AG04450 (cell line): Measurements from ENCODE around the gene C2CD5. TPM values are rescaled to one million over a fixed set of nuclear protein-coding genes. Genes with fewer than 3 reads are reported as not detected.
"Not testable (repeated sequence)": the region's sequence is repeated elsewhere in the genome, so short reads cannot be mapped to it uniquely, and the experiment has no call there.

ENCODE experiments used
- CTCF ChIA-PET: fragments of 300-600, 350-600 bp; formaldehyde crosslinking; extraction: SDS; loops from one replicate; lab custom pipeline; 2022; ENCODE audit warnings: antibody characterized with exemption, inconsistent platforms; lab: Charles Lee
- POLR2A ChIA-PET: fragments of 350-600 bp; formaldehyde crosslinking; extraction: SDS; loops from one replicate; lab custom pipeline; 2021; ENCODE audit warnings: antibody characterized with exemption, inconsistent platforms; lab: Yijun Ruan, JAX
- DNase-seq: peaks from one replicate; pipeline ENCODE4 v3.0.0-alpha.2; 2011; ENCODE audit warnings: low read depth, low spot score
- H3K27ac ChIP-seq: one replicate; pipeline ENCODE4 v1.5.1; 2012; ENCODE audit warnings: low read depth, low read length, control low read depth
- H3K27me3 ChIP-seq: one replicate; pipeline ENCODE4 v1.6.0; 2012; ENCODE audit warnings: low read length; ENCODE audit not compliant: control insufficient read depth, insufficient read depth
- H3K4me3 ChIP-seq: 2 replicates; pipeline ENCODE4 v1.5.1; 2011; ENCODE audit warnings: mild to moderate bottlenecking, low read depth, low read length, control low read depth
- H3K9me3 ChIP-seq: 2 replicates; pipeline ENCODE4 v1.5.1; 2012; ENCODE audit warnings: low read length; ENCODE audit not compliant: control insufficient read depth, insufficient read depth
- polyA plus RNA-seq: library from polyadenylated mRNA; depleted of rRNA; stranded (reverse); fragments of >200 nt; gene quantifications from 2 replicates; pipeline ENCODE4 v1.2.3, GENCODE V29; 2011
- TF ChIP-seq, protein P1 (sequence below): IDR thresholded peaks from 2 replicates; pipeline ENCODE4 v1.5.1; 2011; ENCODE audit warnings: low read depth, low read length, control low read depth, inconsistent platforms

C2CD5 gene
- polyA plus RNA-seq, 1 experiment = 38.3 TPM

DNA sequence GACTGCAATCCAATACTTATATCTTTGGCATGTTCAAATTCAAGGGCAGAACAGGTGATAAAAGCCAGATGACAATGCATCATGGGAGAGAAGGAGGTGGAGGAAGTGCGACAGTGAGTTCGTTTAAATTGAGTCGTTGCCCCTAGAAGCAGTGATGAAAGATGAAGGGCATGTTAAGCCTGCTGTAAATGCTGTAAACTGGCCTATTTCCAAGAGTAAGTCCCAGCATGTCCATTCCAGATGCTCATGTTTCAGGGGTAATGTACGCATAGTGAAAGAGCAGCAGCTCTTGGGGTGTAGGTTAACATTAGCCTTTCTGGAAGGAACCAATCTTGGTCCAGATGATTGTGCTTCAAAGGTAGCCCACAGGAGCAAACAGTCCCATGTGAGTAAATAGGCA, 97.1 kb downstream of the C2CD5 start:
- POLR2A ChIA-PET = no interaction called here
- H3K9me3 ChIP-seq = no peaks in the 10 kb centered on the region
- CTCF ChIA-PET = interaction anchor here (3.3 to 8.6 kb wide), 2 partner anchors 13 to 364 kb away, joined by 19 to 84 read pairs; no protein-coding TSS in a partner anchor
- no peak overlapping the region for H3K27ac ChIP-seq
- no peak for DNase-seq
- H3K27me3 ChIP-seq = no peaks in the 10 kb centered on the region
- TF ChIP-seq, protein P1, sequence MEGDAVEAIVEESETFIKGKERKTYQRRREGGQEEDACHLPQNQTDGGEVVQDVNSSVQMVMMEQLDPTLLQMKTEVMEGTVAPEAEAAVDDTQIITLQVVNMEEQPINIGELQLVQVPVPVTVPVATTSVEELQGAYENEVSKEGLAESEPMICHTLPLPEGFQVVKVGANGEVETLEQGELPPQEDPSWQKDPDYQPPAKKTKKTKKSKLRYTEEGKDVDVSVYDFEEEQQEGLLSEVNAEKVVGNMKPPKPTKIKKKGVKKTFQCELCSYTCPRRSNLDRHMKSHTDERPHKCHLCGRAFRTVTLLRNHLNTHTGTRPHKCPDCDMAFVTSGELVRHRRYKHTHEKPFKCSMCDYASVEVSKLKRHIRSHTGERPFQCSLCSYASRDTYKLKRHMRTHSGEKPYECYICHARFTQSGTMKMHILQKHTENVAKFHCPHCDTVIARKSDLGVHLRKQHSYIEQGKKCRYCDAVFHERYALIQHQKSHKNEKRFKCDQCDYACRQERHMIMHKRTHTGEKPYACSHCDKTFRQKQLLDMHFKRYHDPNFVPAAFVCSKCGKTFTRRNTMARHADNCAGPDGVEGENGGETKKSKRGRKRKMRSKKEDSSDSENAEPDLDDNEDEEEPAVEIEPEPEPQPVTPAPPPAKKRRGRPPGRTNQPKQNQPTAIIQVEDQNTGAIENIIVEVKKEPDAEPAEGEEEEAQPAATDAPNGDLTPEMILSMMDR = no peak
- H3K4me3 ChIP-seq = no peak overlapping the region

DNA sequence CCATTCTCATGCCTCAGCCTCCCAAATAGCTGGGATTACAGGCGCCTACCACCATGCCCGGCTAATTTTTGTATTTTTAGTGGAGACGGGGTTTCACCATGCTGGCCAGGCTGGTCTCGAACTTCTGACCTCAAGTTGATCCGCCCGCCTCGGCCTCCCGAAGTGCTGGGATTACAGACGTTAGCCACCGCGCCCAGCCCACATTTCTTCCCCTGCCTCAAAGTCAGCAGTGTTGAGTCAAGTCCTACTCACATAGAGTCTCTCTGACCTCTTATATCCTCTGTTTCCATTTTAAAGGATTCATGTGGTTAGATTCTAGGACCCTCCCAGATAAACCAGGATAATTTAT, 100.1 kb downstream of the C2CD5 start:
- H3K9me3 ChIP-seq, DNase-seq, H3K4me3 ChIP-seq, H3K27me3 ChIP-seq, POLR2A ChIA-PET, H3K27ac ChIP-seq: not testable (repeated sequence)
- CTCF ChIA-PET = interaction anchor here (1.1 to 2.9 kb wide), 7 partner anchors 8 to 746 kb away, joined by 3 to 47 read pairs (median 7); no protein-coding TSS in a partner anchor

DNA sequence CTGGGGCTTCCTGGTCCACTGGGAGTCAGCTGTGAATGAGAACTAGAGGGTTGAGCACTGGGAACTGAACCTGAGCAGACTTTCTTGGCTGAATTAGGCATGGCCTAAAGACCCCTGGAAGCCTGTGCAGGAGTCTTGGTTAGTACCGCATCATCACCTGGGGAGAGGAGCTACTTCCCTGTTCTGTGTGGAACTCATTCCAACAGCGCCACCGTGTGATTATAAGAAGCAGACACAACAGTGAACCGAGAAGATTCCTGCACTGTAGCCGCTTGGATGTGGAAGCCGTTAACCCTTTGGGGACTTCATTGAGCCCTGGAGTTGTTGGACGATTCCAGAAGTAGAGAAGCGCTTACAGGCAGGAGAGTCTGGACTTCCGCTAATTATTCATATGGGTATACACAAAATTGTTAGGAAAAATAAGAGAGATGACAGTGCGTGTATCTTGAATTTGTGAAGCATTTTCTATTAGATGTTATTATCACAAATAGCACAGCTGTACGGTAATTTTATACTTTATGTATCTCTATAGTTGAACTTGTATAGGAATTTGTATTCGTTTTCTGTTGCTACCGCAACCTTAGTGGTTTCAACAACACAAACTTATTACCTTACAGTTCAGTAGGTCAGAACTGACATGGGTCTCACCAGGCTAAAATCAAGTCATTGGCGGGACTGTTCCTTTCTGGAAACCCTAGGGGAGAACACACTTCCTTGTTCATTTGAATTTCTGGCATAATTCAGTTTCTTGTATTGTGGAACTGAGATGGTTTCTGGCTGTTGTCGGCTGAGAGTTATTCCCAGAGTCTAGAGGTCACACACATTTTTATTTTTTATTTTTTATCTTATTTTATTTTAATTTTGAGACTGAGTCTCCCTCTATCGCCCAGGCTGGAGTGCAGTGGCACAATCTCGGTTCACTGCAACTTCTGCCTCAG, 100.7 kb downstream of the C2CD5 start:
- Histone ChIP-seq H3K27me3 (peaks cover 5% of the 10 kb centered on the region), H3K4me3 (no peak overlapping the region), H3K27ac (no peak overlapping the region), H3K9me3 (no peaks in the 10 kb centered on the region)
- TF ChIP-seq, protein P1 = peak; percentile 82
- peak; percentile 36 for DNase-seq
- CTCF ChIA-PET = interaction anchor here (0.5 to 2.9 kb wide), 27 partner anchors 9 to 746 kb away, joined by 3 to 47 read pairs (median 4); no protein-coding TSS in a partner anchor
- POLR2A ChIA-PET = no interaction called here

DNA sequence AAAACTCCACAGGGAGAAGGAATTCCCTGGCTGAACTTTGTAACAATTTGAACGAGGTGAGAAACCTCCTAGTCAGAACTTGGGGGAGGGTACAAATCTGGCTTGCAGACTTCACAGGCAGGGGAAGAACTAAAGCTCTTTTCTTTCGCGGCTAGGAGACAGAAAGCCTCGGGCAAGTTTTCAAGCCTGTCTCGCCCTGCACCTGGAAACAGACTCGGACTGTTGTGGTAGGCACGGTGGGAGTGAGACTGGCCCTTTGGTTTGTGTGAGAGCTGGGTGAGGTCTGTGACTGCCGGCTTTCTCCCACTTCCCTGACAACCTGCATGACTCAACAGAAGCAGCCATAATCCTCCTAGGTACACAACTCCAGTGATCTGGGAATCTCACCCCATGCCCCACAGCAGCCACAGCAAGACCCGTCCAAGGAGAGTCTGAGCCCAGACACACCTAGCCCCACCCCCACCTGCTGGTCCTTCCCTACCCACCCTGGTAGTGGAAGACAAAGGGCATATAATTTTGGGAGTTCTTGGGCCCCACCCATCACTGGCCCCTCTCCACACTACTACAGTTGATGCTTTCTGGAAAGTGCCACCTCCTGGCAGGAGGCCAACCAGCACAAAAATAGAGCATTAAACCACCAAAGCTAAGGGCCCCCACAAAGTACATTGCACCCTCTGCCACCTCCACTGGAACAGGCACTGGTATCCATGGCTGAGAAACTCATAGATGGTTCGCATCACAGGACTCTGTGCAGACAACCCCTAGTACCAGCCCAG, 107.1 kb downstream of the C2CD5 start:
- Histone ChIP-seq H3K27me3 (peaks cover 8% of the 10 kb centered on the region), H3K4me3 (no peak overlapping the region), H3K9me3 (no peaks in the 10 kb centered on the region), H3K27ac (no peak overlapping the region)
- TF ChIP-seq, protein P1 = no peak
- ChIA-PET POLR2A (no interaction called here), CTCF (interaction anchor here (1.2 kb wide), 1 partner anchor 102 kb away, joined by 3 read pairs; no protein-coding TSS in a partner anchor)
- DNase-seq = no peak

DNA sequence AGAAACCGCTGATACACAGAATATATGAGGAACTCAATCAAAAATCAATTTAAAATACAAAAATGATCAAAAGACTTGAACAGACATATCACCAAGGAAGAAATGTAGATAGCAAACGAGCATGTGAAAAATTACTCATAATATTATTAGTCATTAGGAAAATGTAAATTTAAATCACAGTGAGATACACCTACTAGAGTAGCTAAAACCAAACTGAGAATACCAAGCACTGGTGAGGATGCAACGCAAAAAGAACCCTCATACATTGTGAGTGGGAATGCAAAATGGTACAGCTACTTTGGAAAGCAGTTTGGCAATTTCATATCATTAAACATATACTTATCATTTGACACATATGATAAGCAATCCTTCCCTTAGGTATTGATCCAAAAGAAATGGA, 108.8 kb downstream of the C2CD5 start:
- peaks cover 3% of the 10 kb centered on the region for H3K27me3 ChIP-seq
- no peak for DNase-seq
- ChIA-PET POLR2A (no interaction called here), CTCF (interaction anchor here (1.1 kb wide), 1 partner anchor 353 kb away, joined by 3 read pairs; no protein-coding TSS in a partner anchor)
- no peak overlapping the region for H3K4me3 ChIP-seq
- no peaks in the 10 kb centered on the region for H3K9me3 ChIP-seq
- TF ChIP-seq, protein P1 = no peak
- H3K27ac ChIP-seq = no peak overlapping the region
